Measurements from ENCODE around the gene NPIPB6.

NPIPB6 gene

DNA sequence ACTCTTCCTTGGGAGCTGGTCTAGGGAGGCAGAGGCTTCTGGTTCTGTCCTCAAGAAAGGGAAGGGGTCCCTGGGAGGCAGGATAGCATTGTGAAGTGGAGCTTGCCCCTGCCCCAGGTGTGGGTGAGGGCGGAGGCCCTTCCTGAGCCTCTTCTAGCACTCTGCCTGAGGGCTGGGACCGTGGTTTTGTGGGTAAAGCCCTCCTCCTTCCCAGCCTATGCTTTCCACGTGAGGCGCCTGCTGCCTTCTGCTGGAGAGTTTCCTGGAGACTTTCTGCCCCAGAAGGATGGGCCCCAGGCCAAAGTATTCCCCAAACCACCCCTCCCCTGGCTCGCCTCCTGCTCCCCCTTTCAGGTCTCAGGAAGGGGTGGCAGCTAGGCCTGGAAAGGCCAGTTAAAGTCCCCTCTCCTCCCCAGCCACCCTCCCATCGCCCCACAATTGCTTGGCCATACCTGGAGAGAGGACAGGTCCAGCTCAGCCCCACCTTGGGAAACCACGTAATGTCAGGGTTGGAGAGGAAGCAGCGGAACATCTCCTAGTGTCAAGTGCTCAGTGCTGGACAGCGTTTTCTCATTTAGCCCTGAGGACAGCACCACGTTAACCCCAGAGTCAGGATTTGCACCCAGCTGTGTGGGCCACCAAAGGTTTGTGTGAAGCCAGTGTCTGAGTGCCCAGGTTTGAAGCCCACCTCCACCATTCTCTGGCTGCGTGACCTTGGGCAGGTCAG, 65.4 kb downstream of the NPIPB6 start:
- no peak for DNase-seq

- no peak for DNase-seq
Observed at GRCh38 chr16:28297308-28297707, 66.0 kb downstream of the NPIPB6 start.

DNA sequence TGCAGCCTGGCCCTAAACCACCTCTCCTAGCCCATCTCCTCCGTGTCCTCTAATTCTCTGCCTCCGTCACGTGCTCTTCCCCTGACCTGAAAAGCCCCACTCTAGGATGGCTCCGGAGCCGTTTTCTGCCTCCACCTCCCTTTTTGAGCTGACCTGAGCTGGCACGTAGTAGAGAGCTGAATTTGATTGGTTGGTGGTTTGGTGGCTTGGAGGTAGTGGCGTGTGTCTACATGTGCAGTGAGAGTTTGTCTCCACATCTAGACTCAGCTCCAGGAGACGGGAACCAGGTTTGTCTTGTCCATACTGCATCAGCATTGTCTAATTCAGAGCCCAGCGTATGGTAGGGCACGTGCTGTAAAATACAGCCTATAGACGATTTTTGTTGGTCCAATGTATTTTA, 68.0 kb downstream of the NPIPB6 start:
- DNase-seq, result no peak

GRCh38 chr16:28294201-28294600, 69.1 kb downstream of the NPIPB6 start:
- DNase-seq, result no peak

DNA sequence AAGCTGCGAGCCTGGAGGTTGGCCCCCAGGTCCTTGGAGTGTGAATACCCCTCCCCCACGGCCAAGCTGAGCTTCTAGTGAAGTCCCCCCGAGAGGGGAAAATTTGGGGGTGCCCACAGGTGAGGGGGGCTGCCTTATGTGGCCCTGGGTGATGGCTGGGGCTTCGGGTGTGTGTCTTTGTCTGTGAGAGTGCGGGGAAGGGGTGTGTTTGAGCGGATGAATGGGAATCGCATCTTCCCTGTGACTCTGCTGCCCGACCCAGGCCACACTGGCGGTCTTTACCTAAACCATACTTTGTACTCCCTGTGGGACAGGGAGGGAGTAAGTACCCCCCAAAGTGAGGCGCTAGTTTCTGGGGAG, 69.7 kb downstream of the NPIPB6 start:
- no peak for DNase-seq

DNA sequence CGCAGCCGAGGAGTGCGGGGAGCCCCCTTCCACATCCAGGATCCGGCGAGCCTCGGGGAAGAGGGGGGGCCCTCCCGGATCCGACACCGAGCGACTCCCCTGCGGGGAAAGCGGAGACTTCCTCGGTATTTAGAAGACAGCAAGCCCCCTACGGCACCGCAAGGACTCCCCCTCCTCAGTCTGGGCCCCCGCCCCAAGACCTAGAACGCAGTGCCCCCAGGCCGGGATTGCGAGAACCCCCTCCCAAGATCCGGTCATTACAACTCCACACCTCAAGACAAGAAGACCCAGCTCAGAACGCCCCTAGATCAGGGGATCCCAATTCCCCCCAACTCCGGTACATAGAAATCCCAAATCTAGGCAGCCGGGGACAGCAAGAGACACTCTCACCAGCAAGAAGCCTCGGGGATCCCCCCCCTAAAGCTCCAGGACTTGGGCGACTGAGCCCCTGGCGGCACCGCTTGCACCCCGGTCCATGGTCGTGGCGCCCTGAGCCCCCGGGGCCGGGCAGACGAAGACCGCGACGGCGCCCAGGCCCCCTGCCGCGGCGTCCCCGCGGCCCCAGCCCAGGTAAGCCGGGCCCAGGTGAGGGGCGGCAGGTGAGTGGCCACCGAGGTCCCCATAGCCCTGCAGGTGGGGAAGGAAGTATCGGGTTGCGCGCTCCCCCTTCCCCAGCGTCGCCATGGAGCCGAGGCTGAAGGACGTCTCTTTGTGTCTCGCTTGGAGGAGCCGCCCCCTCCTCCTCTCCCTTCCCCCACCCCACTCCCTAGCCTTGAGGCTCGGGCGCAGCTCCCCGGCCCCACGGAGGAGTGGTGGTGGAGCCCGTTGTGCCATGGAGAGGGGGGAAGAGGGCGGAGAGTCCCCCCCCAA, 70.3 kb downstream of the NPIPB6 start:
- DNase-seq, result no peak
